Tibial nerve (tissue), 4 donors: Measurements from ENCODE around the gene TMEM181. TPM values are rescaled to one million over a fixed set of nuclear protein-coding genes. Genes with fewer than 3 reads are reported as not detected.

ENCODE experiments used
- DNase-seq, 2 donors: peaks; one replicate each; pipeline ENCODE4 v3.0.0-alpha.2; 2019; ENCODE audit warnings: low spot score in 2 of 2
- H3K27ac ChIP-seq, 4 donors: fragments of 200-600 bp; sonication (generic) in 3 of 4; one replicate each; pipeline ENCODE4 v1.5.1; 2017 to 2019; ENCODE audit warnings: mild to moderate bottlenecking in 1 of 4
- H3K27me3 ChIP-seq, 2 donors: fragments of 200-600 bp; sonication (generic) in 1 of 2; one replicate each; pipeline versions ENCODE4 v1.5.1 to v1.6.0; 2017 to 2019
- H3K36me3 ChIP-seq, 3 donors: fragments of 200-600 bp; sonication (generic); one replicate each; pipeline ENCODE4 v1.5.1; 2018 to 2019
- H3K4me1 ChIP-seq, 4 donors: fragments of 200-600 bp; sonication (generic) in 3 of 4; one replicate each; pipeline ENCODE4 v1.5.1; 2017 to 2019
- H3K4me3 ChIP-seq, 4 donors: fragments of 200-600 bp; sonication (generic) in 3 of 4; one replicate each; pipeline ENCODE4 v1.5.1; 2017 to 2019; ENCODE audit warnings: mild to moderate bottlenecking in 1 of 4, moderate library complexity in 1 of 4
- H3K9me3 ChIP-seq, 4 donors: fragments of 200-600 bp; sonication (generic) in 3 of 4; one replicate each; pipeline ENCODE4 v1.5.1; 2017 to 2019
- EP300 ChIP-seq, 2 donors: sonication (generic); formaldehyde crosslinking; IDR thresholded peaks; one replicate each; pipeline ENCODE4 v1.6.1; 2017; ENCODE audit warnings: antibody characterized with exemption in 2 of 2, mild to moderate bottlenecking in 1 of 2
- POLR2A ChIP-seq, 2 donors: fragments of 450-650 bp; IDR thresholded peaks; one replicate each; pipeline ENCODE4 v1.6.1; 2017; ENCODE audit warnings: antibody characterized with exemption in 2 of 2, mild to moderate bottlenecking in 2 of 2, moderate library complexity in 2 of 2
- WGBS, 2 donors: methylation state at CpG; one replicate each; pipeline ENCODE4 v1.1.5; 2018; 5-methylcytosine and 5-hydroxymethylcytosine counted together
- total RNA-seq, 4 donors: library from RNA; depleted of rRNA; stranded (reverse); fragments of >200 nt; gene quantifications; one replicate each; pipeline ENCODE4 v1.1.0, GENCODE V29; 2016
- TF ChIP-seq, protein P1 (sequence below), 5 experiments: fragments of 200-600 bp in 3 of 5; fragments of 450-650 bp in 2 of 5; sonication (generic) in 3 of 5; IDR thresholded peaks; one replicate each; pipeline ENCODE4 v1.5.1; 2016 to 2019; ENCODE audit warnings: antibody characterized with exemption in 5 of 5, mild to moderate bottlenecking in 3 of 5, moderate library complexity in 2 of 5

Gene TMEM181
- total RNA-seq, 4 donors from 2014 or later: 14.1 to 19.0 (median 17.8) TPM

DNA sequence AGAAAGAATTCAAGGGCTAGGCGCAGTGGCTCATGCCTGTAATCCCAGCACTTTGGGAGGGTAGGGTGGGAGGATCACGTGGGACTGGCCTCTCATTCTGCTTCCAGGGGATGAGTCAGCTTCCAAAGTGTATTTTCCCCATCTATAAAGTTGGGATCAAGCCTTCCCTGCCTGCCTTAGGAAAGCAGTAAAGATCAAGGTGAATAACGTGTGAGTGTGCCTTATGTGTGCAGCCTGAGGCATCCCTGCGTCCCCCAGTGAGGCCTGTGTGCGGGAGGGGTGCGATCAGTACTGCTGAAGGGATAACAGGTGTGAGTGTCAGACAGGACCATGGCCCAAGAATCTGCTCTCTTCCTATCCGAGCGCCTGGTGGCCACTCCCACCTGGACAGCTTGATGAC is 26.8 kb downstream of the TMEM181 start:
- H3K27me3 ChIP-seq: no peaks in the 10 kb centered on the region
- H3K36me3 ChIP-seq: peaks cover 6 to 81% (median 12%) of the 10 kb centered on the region in 3 donors
- no peaks in the 10 kb centered on the region for H3K4me1 ChIP-seq
- no peak overlapping the region for H3K4me3 ChIP-seq
- peaks cover 0 to 3% (median 0%) of the 10 kb centered on the region in 4 donors for H3K9me3 ChIP-seq
- H3K27ac ChIP-seq: no peak overlapping the region
- no peak for TF ChIP-seq POLR2A (IDR thresholded peaks at IDR 0.05)
- TF ChIP-seq, protein P1, sequence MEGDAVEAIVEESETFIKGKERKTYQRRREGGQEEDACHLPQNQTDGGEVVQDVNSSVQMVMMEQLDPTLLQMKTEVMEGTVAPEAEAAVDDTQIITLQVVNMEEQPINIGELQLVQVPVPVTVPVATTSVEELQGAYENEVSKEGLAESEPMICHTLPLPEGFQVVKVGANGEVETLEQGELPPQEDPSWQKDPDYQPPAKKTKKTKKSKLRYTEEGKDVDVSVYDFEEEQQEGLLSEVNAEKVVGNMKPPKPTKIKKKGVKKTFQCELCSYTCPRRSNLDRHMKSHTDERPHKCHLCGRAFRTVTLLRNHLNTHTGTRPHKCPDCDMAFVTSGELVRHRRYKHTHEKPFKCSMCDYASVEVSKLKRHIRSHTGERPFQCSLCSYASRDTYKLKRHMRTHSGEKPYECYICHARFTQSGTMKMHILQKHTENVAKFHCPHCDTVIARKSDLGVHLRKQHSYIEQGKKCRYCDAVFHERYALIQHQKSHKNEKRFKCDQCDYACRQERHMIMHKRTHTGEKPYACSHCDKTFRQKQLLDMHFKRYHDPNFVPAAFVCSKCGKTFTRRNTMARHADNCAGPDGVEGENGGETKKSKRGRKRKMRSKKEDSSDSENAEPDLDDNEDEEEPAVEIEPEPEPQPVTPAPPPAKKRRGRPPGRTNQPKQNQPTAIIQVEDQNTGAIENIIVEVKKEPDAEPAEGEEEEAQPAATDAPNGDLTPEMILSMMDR (IDR thresholded peaks at IDR 0.05): no peak
- TF ChIP-seq EP300 (IDR thresholded peaks at IDR 0.05): no peak
- DNase-seq: no peak
- WGBS, 2 donors: 96 to 98% methylated on average over 8 of the region's 8 CpGs

DNA sequence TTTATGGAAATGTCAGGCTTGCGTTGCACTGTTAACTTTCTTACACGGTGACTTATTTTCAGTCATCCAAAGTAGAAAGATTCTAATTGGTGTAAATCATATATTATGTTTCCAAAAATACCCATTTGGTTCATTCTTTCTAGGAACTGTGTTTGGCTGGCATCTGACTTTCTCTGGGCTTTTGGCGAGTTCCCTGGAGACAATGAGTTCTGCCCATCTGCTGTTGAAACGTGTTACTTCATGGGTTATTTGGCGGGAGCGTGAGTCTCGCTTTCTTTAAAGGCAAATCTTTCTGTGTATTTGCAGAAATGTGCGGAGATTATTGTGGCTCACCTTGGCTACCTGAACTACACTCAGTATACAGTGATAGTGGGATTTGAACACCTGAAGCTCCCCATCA is 29.5 kb downstream of the TMEM181 start:
- 92 to 93% methylated on average over 8 of the region's 8 CpGs for WGBS, 2 donors
- Histone ChIP-seq H3K9me3 (peaks cover 0 to 3% (median 0%) of the 10 kb centered on the region in 4 donors), H3K36me3 (peaks cover 6 to 86% (median 12%) of the 10 kb centered on the region in 3 donors), H3K4me1 (no peaks in the 10 kb centered on the region), H3K4me3 (no peak overlapping the region), H3K27ac (no peak overlapping the region), H3K27me3 (no peaks in the 10 kb centered on the region)
- DNase-seq: no peak
- TF ChIP-seq, protein P1 (IDR thresholded peaks at IDR 0.05): no peak
- no peak for TF ChIP-seq EP300 (IDR thresholded peaks at IDR 0.05)
- no peak for TF ChIP-seq POLR2A (IDR thresholded peaks at IDR 0.05)

DNA sequence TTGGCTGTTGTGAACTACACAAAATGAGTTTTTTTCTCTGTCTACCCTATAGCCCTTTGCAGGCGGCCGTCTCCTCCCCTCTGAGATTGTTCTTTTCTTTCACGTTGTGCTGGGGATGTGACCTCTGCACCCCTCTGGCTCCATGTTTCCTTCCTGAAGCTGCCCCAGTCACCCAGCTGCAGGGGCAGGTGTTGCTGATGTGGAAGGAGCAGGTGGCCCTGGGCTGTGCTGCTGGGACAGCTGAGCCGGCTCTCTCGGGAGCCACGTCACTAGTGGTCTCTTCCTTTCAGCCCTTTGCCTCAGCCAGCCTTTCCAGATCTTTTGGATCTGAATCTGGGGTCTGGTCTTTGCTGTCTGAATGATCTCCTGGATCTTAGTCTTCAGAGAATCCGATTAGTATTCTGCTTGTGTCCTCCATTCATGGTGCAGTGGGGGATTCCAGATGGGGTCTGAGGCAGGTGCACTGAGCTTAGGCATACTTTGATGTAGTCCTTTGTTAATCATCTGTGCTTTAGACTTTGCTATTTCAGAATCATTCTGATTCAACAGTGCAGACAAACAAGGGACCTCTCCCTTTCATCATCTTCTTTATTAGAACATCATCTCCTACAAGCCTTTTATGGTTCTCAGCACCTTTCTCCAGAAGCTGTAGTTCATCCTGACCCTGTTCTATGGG is 31.4 kb downstream of the TMEM181 start:
- Histone ChIP-seq H3K27me3 (no peaks in the 10 kb centered on the region), H3K9me3 (peaks cover 0 to 3% (median 0%) of the 10 kb centered on the region in 4 donors), H3K36me3 (peaks cover 3 to 90% (median 6%) of the 10 kb centered on the region in 3 donors), H3K4me3 (no peak overlapping the region), H3K27ac (no peak overlapping the region), H3K4me1 (no peaks in the 10 kb centered on the region)
- TF ChIP-seq EP300 (IDR thresholded peaks at IDR 0.05) (no peak), POLR2A (IDR thresholded peaks at IDR 0.05) (no peak)
- TF ChIP-seq, protein P1 (IDR thresholded peaks at IDR 0.05): no peak
- no peak for DNase-seq
- 59 to 71% methylated on average over 7 of the region's 7 CpGs for WGBS, 2 donors

DNA sequence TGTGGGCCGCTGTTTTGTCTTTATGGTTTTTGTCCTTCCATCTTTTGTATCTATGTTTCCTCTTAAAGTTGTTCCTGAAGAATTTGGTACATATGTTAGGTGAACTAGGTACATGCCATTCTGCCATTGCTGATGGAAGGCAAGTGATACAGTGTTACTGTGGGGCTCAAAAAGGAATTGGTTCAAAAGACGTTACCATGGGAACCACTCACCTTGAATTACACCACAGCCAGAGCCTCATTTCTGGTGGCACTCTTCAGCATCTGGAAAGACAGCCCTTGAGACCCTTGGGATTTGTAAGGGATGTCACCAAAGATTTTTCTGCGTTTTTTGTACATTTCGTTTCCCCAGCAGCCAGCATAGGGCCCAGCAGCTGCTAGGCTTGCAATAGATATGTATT is 31.9 kb downstream of the TMEM181 start:
- Histone ChIP-seq H3K36me3 (peaks cover under 1 to 90% (median 3%) of the 10 kb centered on the region in 3 donors), H3K27ac (no peak overlapping the region), H3K4me3 (no peak overlapping the region), H3K27me3 (no peaks in the 10 kb centered on the region), H3K9me3 (peaks cover 0 to under 1% (median 0%) of the 10 kb centered on the region in 4 donors), H3K4me1 (no peaks in the 10 kb centered on the region)
- WGBS, 2 donors: 90 to 94% methylated on average over 4 of the region's 4 CpGs
- no peak for TF ChIP-seq EP300 (IDR thresholded peaks at IDR 0.05)
- TF ChIP-seq, protein P1 (IDR thresholded peaks at IDR 0.05): no peak
- no peak for TF ChIP-seq POLR2A (IDR thresholded peaks at IDR 0.05)
- no peak for DNase-seq

DNA sequence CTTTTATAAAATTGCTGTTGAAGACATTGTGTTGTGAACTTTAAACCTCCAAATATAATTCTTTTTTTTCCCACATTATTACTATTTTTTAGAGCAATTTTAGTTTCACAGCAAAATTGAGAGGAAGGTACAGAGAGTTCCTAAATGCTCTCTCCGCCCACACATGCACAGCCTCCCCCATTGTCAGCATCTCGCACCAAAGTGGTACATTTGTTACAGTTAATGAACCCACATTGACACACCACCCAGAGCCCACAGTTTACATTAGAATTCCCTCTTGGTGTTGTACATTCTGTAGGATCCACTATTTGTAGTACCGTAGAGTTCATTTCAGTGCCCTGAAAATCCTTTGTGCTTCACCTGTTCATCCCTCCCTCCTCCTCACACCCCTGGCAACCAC is 33.8 kb downstream of the TMEM181 start:
- no peaks in the 10 kb centered on the region for H3K4me1 ChIP-seq
- 84 to 92% methylated on average over 3 of the region's 3 CpGs for WGBS, 2 donors
- TF ChIP-seq EP300 (IDR thresholded peaks at IDR 0.05) (no peak), POLR2A (IDR thresholded peaks at IDR 0.05) (no peak)
- TF ChIP-seq, protein P1 (IDR thresholded peaks at IDR 0.05): no peak
- DNase-seq: no peak
- no peaks in the 10 kb centered on the region for H3K27me3 ChIP-seq
- peaks cover 0 to 90% (median 0%) of the 10 kb centered on the region in 3 donors for H3K36me3 ChIP-seq
- H3K9me3 ChIP-seq: no peaks in the 10 kb centered on the region
- H3K27ac ChIP-seq: no peak overlapping the region
- H3K4me3 ChIP-seq: no peak overlapping the region
